Panc1 (cell line): ENCODE measurements around the gene TRIM25.

Experiments used
- CTCF ChIP-seq: fragments of 450-650 bp; IDR thresholded peaks from 2 replicates; pipeline ENCODE4 v1.5.1; 2017; ENCODE audit warnings: mild to moderate bottlenecking
- POLR2AphosphoS5 ChIP-seq: IDR thresholded peaks from 2 replicates; pipeline ENCODE4 v1.6.1; 2012; ENCODE audit warnings: mild to moderate bottlenecking, low read depth, low read length, moderate library complexity
- REST ChIP-seq, 2 experiments: IDR thresholded peaks; 2 replicates each; pipeline ENCODE4 v1.6.1; 2011 to 2012; ENCODE audit warnings: low read depth in 2 of 2, control low read depth in 1 of 2, low read length in 1 of 2, mild to moderate bottlenecking in 1 of 2, moderate library complexity in 1 of 2; ENCODE audit not compliant: insufficient read depth in 1 of 2
- SIN3A ChIP-seq: IDR thresholded peaks from 2 replicates; pipeline ENCODE4 v1.6.1; 2012; ENCODE audit warnings: low read depth, mild to moderate bottlenecking, low read length, moderate library complexity, borderline replicate concordance; ENCODE audit not compliant: insufficient read depth
- TCF7L2 ChIP-seq: IDR thresholded peaks from 2 replicates; pipeline ENCODE4 v1.6.1; 2011; ENCODE audit warnings: mild to moderate bottlenecking, low read depth, low read length, inconsistent platforms

- TF ChIP-seq CTCF (no peak), POLR2AphosphoS5 (no peak), SIN3A (no peak), TCF7L2 (no peak), REST (IDR thresholded peaks at IDR 0.05; ENCODE audit: insufficient read depth in 1 of 2, low read depth in 2 of 2, low read length in 1 of 2) (no peak)
These were observed 439 bp downstream of the TRIM25 start for GRCh38 chr17:56913353-56913866.
